Liver (tissue), 9 donors: Measurements from ENCODE around the gene PARP14. TPM values are rescaled to one million over a fixed set of nuclear protein-coding genes. Genes with fewer than 3 reads are reported as not detected.
"Not testable (repeated sequence)": the region's sequence is repeated elsewhere in the genome, so short reads cannot be mapped to it uniquely, and the experiment has no call there.

ENCODE experiments used
- DNase-seq: peaks from one replicate; pipeline ENCODE4 v3.0.0-alpha.2; 2017; ENCODE audit warnings: low spot score
- H3K27ac ChIP-seq, 2 donors: one replicate each; pipeline ENCODE4 v1.7.0; 2013; ENCODE audit warnings: inconsistent platforms in 2 of 2, low read length in 2 of 2, control low read depth in 1 of 2, low read depth in 1 of 2, mild to moderate bottlenecking in 1 of 2
- H3K27me3 ChIP-seq, 4 donors: one replicate each; pipeline versions ENCODE4 v1.6.1 to v1.7.0; 2013; ENCODE audit warnings: low read length in 3 of 4, inconsistent platforms in 1 of 4, mild to moderate bottlenecking in 1 of 4, moderate library complexity in 1 of 4; ENCODE audit not compliant: control insufficient read depth in 4 of 4, insufficient read depth in 4 of 4
- H3K36me3 ChIP-seq, 4 donors: one replicate each; pipeline versions ENCODE4 v1.6.1 to v1.7.0; 2013; ENCODE audit warnings: low read length in 3 of 4, mild to moderate bottlenecking in 3 of 4, low read depth in 1 of 4, moderate library complexity in 1 of 4; ENCODE audit not compliant: control insufficient read depth in 4 of 4, insufficient read depth in 3 of 4
- H3K4me1 ChIP-seq, 4 donors: one replicate each; pipeline versions ENCODE4 v1.6.1 to v1.7.0; 2013; ENCODE audit warnings: low read length in 3 of 4, mild to moderate bottlenecking in 3 of 4, moderate library complexity in 1 of 4; ENCODE audit not compliant: control insufficient read depth in 4 of 4, insufficient read depth in 4 of 4
- H3K4me3 ChIP-seq, 3 donors: one replicate each; pipeline versions ENCODE4 v1.6.1 to v1.7.0; 2013; ENCODE audit warnings: low read length in 3 of 3, control low read depth in 1 of 3, low read depth in 1 of 3, mild to moderate bottlenecking in 1 of 3
- H3K9ac ChIP-seq, 2 donors: one replicate each; pipeline ENCODE4 v1.7.0; 2013; ENCODE audit warnings: low read length in 2 of 2, mild to moderate bottlenecking in 2 of 2, moderate library complexity in 2 of 2, control low read depth in 1 of 2, low read depth in 1 of 2
- H3K9me3 ChIP-seq, 4 donors: one replicate each; pipeline versions ENCODE4 v1.6.1 to v1.7.0; 2013; ENCODE audit warnings: low read length in 3 of 4; ENCODE audit not compliant: control insufficient read depth in 4 of 4
- EGR1 ChIP-seq, 2 donors: IDR thresholded peaks; 2 replicates each; pipeline ENCODE4 v1.6.1; 2016 to 2018; ENCODE audit warnings: antibody characterized with exemption in 2 of 2, low read depth in 2 of 2
- FOXA1 ChIP-seq: IDR thresholded peaks from 2 replicates; pipeline ENCODE4 v1.6.1; 2016; ENCODE audit warnings: antibody characterized with exemption
- FOXA2 ChIP-seq: IDR thresholded peaks from 2 replicates; pipeline ENCODE4 v1.6.1; 2016; ENCODE audit warnings: antibody characterized with exemption
- GABPA ChIP-seq, 2 donors: IDR thresholded peaks in 1 of 2; conservative IDR thresholded peaks in 1 of 2; 2 replicates each; pipeline ENCODE4 v1.6.1; 2016; ENCODE audit warnings: antibody characterized with exemption in 2 of 2, mild to moderate bottlenecking in 1 of 2, moderate library complexity in 1 of 2
- HNF4A ChIP-seq, 2 donors: conservative IDR thresholded peaks; 2 replicates each; pipeline ENCODE4 v1.6.1; 2016; ENCODE audit warnings: antibody characterized with exemption in 2 of 2, mild to moderate bottlenecking in 2 of 2
- JUND ChIP-seq, 2 donors: IDR thresholded peaks; 2 replicates each; pipeline ENCODE4 v1.6.1; 2016; ENCODE audit warnings: antibody characterized with exemption in 2 of 2
- NR2F2 ChIP-seq: IDR thresholded peaks from 2 replicates; pipeline ENCODE4 v1.6.1; 2016; ENCODE audit warnings: antibody characterized with exemption
- RAD21 ChIP-seq, 2 donors: IDR thresholded peaks; 2 replicates each; pipeline ENCODE4 v1.6.1; 2016; ENCODE audit warnings: antibody characterized with exemption in 2 of 2, mild to moderate bottlenecking in 2 of 2
- RXRA ChIP-seq, 2 donors: IDR thresholded peaks; 2 replicates each; pipeline ENCODE4 v1.6.1; 2017 to 2018; ENCODE audit warnings: antibody characterized with exemption in 2 of 2, mild to moderate bottlenecking in 1 of 2
- SP1 ChIP-seq: IDR thresholded peaks from 2 replicates; pipeline ENCODE4 v1.6.1; 2018; ENCODE audit warnings: antibody characterized with exemption, mild to moderate bottlenecking
- TAF1 ChIP-seq: conservative IDR thresholded peaks from 2 replicates; pipeline ENCODE4 v1.6.1; 2016; ENCODE audit warnings: antibody characterized with exemption, mild to moderate bottlenecking
- YY1 ChIP-seq: IDR thresholded peaks from 2 replicates; pipeline ENCODE4 v1.6.1; 2016; ENCODE audit warnings: antibody characterized with exemption, mild to moderate bottlenecking
- WGBS: extraction: QIAGEN DNeasy Blood & Tissue Kit; methylation state at CpG from one replicate; pipeline ENCODE4 v1.1.7; 2013; 5-methylcytosine and 5-hydroxymethylcytosine counted together
- polyA plus RNA-seq, 2 donors: library from polyadenylated mRNA; stranded (reverse) in 1 of 2; unstranded in 1 of 2; fragments of 200-250 nt in 1 of 2; fragments of >200 nt in 1 of 2; fragmentation: Nextera tagmentation in 1 of 2; extraction: Ambion mirVana in 1 of 2; gene quantifications; one replicate each; pipeline versions ENCODE4 v1.2.1 to v1.2.3, GENCODE V29; 2013 to 2015
- total RNA-seq, 2 donors: library from RNA; depleted of rRNA; stranded (reverse); fragments of >200 nt; gene quantifications; one replicate each; pipeline ENCODE4 v1.2.3, GENCODE V29; 2014
- TF ChIP-seq, protein P1 (sequence below): IDR thresholded peaks from 2 replicates; pipeline ENCODE4 v1.6.1; 2016; ENCODE audit warnings: antibody characterized with exemption, mild to moderate bottlenecking
- TF ChIP-seq, protein P2 (sequence below): IDR thresholded peaks from 2 replicates; pipeline ENCODE4 v1.6.1; 2016; ENCODE audit warnings: antibody characterized with exemption
- TF ChIP-seq, protein P3 (sequence below): IDR thresholded peaks from 2 replicates; pipeline ENCODE4 v1.6.1; 2016; ENCODE audit warnings: antibody characterized with exemption
- TF ChIP-seq, protein P4 (sequence below): IDR thresholded peaks from 2 replicates; pipeline ENCODE4 v1.6.1; 2016; ENCODE audit warnings: antibody characterized with exemption
- donor health status: healthy.
- donor health status: healthy.
- donor health status: healthy.
- donor health status: healthy.
- donor health status: healthy.

Gene PARP14
- total and polyA plus RNA-seq, 4 donors = 13.1 to 79.7 (median 23.4) TPM

DNA sequence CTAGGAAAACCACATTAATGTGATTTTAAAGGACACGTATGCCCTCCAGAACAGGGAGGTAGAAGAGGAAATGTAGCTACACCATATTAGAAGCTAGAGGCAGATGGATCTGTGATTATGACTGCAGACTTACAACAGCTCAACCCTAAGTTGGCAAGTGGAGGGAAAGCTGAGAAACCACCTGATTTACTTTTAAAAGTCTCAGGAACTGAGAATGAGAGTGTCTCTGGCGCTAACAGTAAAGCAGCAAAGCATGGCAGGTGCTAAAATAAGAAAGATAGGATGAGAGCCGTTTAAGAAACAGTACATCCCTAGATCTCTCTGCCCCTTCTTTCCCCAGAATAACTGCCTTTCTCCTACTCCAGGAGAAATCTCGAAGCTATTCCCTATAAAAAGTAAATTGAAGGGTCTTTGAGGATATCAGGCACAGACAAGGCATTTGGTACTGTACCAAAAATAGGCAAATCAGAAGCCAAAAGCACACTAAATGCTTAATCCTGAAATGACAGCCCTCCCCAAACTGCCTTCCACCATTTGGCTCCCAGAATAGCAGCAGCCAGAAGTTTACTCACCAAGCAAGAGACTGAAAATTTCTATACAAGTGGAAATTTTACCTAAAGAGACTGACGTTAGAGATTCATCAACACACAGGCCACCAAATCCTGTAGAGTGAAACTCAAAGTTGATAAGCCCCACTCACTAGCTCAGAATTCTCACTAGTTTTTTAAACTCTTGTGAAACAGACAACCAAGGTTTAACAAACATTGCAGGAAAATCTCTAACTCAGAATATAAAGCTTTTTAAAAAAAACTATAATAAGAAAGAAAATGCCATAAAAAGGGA, 34.3 kb upstream of the PARP14 start:
- Histone ChIP-seq H3K27ac (peak overlapping the region; percentile 35 to 88), H3K36me3 (peaks cover 0 to 2% (median 0%) of the 10 kb centered on the region in 4 donors), H3K9me3 (peaks cover 0 to 4% (median 1%) of the 10 kb centered on the region in 4 donors), H3K27me3 (no peaks in the 10 kb centered on the region), H3K4me3 (peak overlapping the region; percentile 26 to 41 (median 35)), H3K9ac (peak overlapping the region; percentile 83 to 84), H3K4me1 (peaks cover 6 to 23% (median 13%) of the 10 kb centered on the region in 4 donors)
- no peak for DNase-seq
- whole genome bisulfite sequencing = 49% methylated on average over 5 of the region's 5 CpGs
- TF ChIP-seq YY1 = no peak
- TF ChIP-seq, protein P1, sequence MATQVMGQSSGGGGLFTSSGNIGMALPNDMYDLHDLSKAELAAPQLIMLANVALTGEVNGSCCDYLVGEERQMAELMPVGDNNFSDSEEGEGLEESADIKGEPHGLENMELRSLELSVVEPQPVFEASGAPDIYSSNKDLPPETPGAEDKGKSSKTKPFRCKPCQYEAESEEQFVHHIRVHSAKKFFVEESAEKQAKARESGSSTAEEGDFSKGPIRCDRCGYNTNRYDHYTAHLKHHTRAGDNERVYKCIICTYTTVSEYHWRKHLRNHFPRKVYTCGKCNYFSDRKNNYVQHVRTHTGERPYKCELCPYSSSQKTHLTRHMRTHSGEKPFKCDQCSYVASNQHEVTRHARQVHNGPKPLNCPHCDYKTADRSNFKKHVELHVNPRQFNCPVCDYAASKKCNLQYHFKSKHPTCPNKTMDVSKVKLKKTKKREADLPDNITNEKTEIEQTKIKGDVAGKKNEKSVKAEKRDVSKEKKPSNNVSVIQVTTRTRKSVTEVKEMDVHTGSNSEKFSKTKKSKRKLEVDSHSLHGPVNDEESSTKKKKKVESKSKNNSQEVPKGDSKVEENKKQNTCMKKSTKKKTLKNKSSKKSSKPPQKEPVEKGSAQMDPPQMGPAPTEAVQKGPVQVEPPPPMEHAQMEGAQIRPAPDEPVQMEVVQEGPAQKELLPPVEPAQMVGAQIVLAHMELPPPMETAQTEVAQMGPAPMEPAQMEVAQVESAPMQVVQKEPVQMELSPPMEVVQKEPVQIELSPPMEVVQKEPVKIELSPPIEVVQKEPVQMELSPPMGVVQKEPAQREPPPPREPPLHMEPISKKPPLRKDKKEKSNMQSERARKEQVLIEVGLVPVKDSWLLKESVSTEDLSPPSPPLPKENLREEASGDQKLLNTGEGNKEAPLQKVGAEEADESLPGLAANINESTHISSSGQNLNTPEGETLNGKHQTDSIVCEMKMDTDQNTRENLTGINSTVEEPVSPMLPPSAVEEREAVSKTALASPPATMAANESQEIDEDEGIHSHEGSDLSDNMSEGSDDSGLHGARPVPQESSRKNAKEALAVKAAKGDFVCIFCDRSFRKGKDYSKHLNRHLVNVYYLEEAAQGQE = no peak
- TF ChIP-seq, protein P2, sequence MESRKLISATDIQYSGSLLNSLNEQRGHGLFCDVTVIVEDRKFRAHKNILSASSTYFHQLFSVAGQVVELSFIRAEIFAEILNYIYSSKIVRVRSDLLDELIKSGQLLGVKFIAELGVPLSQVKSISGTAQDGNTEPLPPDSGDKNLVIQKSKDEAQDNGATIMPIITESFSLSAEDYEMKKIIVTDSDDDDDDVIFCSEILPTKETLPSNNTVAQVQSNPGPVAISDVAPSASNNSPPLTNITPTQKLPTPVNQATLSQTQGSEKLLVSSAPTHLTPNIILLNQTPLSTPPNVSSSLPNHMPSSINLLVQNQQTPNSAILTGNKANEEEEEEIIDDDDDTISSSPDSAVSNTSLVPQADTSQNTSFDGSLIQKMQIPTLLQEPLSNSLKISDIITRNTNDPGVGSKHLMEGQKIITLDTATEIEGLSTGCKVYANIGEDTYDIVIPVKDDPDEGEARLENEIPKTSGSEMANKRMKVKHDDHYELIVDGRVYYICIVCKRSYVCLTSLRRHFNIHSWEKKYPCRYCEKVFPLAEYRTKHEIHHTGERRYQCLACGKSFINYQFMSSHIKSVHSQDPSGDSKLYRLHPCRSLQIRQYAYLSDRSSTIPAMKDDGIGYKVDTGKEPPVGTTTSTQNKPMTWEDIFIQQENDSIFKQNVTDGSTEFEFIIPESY = no peak
- TF ChIP-seq, protein P3, sequence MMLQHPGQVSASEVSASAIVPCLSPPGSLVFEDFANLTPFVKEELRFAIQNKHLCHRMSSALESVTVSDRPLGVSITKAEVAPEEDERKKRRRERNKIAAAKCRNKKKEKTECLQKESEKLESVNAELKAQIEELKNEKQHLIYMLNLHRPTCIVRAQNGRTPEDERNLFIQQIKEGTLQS = no peak
- TF ChIP-seq RAD21 (IDR thresholded peaks at IDR 0.05) = no peak
- no peak for TF ChIP-seq SP1
- no peak for TF ChIP-seq TAF1
- TF ChIP-seq NR2F2 = no peak
- TF ChIP-seq FOXA1 = no peak
- no peak for TF ChIP-seq JUND (IDR thresholded peaks at IDR 0.05)
- TF ChIP-seq FOXA2 = no peak

DNA sequence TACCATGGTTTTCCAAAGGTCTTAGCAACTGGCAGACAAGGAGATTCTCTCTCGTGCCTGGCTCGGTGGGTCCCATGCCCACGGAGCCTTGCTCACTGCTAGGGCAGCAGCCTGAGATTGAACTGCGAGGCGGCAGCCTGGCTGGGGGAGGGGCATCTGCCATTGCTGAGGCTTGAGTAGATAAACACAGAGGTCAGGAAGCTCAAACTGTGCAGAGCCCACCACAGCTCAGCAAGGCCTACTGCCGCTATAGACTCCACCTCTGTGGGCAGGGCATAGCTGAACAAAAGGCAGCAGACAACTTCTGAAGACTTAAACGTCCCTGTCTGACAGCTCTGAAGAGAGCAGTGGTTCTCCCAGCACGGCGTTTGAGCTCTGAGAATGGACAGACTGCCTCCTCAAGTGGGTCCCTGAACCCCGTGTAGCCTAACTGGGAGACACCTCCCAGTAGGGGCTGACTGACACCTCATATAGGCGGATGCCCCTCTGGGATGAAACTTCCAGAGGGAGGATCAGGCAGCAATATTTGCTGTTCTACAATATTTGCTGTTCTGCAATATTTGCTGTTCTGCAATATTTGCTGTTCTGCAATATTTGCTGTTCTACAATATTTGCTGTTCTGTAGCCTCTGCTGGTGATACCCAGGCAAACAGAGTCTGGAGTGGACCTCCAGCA, 29.3 kb upstream of the PARP14 start:
- DNase-seq = peak; percentile 42
- H3K9me3 ChIP-seq, H3K9ac ChIP-seq, H3K36me3 ChIP-seq, H3K4me3 ChIP-seq, H3K27me3 ChIP-seq: not testable (repeated sequence)
- TF ChIP-seq, protein P3 = peak; percentile 88
- TF ChIP-seq HNF4A (conservative IDR thresholded peaks at IDR 0.05) (peak; percentile 47 to 59), FOXA1 (peak; percentile 92), GABPA (IDR thresholded peaks at IDR 0.05 in 1 of 2, conservative IDR thresholded peaks at IDR 0.05 in 1 of 2) (peak in 1 of 2 donors; percentile 36), YY1 (peak; percentile 53), EGR1 (IDR thresholded peaks at IDR 0.05; ENCODE audit: low read depth in 2 of 2) (peak in 1 of 2 donors; percentile 51), RAD21 (IDR thresholded peaks at IDR 0.05) (peak; percentile 40 to 46), RXRA (IDR thresholded peaks at IDR 0.05) (peak; percentile 16 to 77), SP1 (peak; percentile 71), TAF1 (peak; percentile 28), FOXA2 (peak; percentile 94), JUND (IDR thresholded peaks at IDR 0.05) (peak in 1 of 2 donors; percentile 45)
- TF ChIP-seq, protein P1 = peak; percentile 51
- TF ChIP-seq, protein P4, sequence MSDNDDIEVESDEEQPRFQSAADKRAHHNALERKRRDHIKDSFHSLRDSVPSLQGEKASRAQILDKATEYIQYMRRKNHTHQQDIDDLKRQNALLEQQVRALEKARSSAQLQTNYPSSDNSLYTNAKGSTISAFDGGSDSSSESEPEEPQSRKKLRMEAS = peak; percentile 50
- TF ChIP-seq, protein P2 = peak; percentile 86
- peaks cover 6 to 18% (median 12%) of the 10 kb centered on the region in 4 donors for H3K4me1 ChIP-seq
- 32% methylated on average over 11 of the region's 11 CpGs for WGBS
- peak overlapping the region; percentile 44 to 74 for H3K27ac ChIP-seq
